Heart left ventricle (tissue), 16 donors: Measurements from ENCODE around the gene GCLM. TPM values are rescaled to one million over a fixed set of nuclear protein-coding genes. Genes with fewer than 3 reads are reported as not detected.
"Not testable (repeated sequence)": the region's sequence is repeated elsewhere in the genome, so short reads cannot be mapped to it uniquely, and the experiment has no call there.

ENCODE experiments used
- ATAC-seq, 4 donors: fragments of 200-7000 bp; cut with Tn5 transposase; one replicate each; pipeline ENCODE4 v1.9.1; 2020 to 2022; ENCODE audit warnings: moderate library complexity in 4 of 4, mild to moderate bottlenecking in 3 of 4, moderate number of reproducible peaks in 1 of 4
- DNase-seq, 5 donors: peaks; one replicate each; pipeline ENCODE4 v3.0.0-alpha.2; 2020
- H3K27ac ChIP-seq, 12 donors: fragments of 200-600 bp; sonication (generic) in 4 of 12; one replicate each; pipeline versions ENCODE4 v1.5.0 to v1.8.0; 2016 to 2022; ENCODE audit warnings: mild to moderate bottlenecking in 2 of 12
- H3K27me3 ChIP-seq, 9 donors: fragments of 200-600 bp; sonication (generic) in 2 of 9; one replicate each; pipeline versions ENCODE4 v1.5.1 to v1.8.0; 2016 to 2022; ENCODE audit warnings: mild to moderate bottlenecking in 3 of 9
- H3K36me3 ChIP-seq, 9 donors: fragments of 200-600 bp; sonication (generic) in 2 of 9; one replicate each; pipeline versions ENCODE4 v1.5.0 to v1.8.0; 2018 to 2022; ENCODE audit warnings: mild to moderate bottlenecking in 2 of 9
- H3K4me1 ChIP-seq, 12 donors: fragments of 200-600 bp; sonication (generic) in 4 of 12; one replicate each; pipeline versions ENCODE4 v1.5.0 to v1.8.0; 2016 to 2022; ENCODE audit warnings: mild to moderate bottlenecking in 3 of 12
- H3K4me3 ChIP-seq, 12 donors: fragments of 200-600 bp; sonication (generic) in 4 of 12; one replicate each; pipeline versions ENCODE4 v1.5.0 to v1.8.0; 2017 to 2022; ENCODE audit warnings: mild to moderate bottlenecking in 9 of 12, moderate library complexity in 4 of 12
- H3K9me3 ChIP-seq, 12 donors: fragments of 200-600 bp; sonication (generic) in 4 of 12; one replicate each; pipeline versions ENCODE4 v1.5.0 to v1.8.0; 2016 to 2022; ENCODE audit warnings: mild to moderate bottlenecking in 1 of 12
- CTCF ChIP-seq, 12 donors: fragments of 200-600 bp; sonication (generic) in 4 of 12; IDR thresholded peaks; one replicate each; pipeline versions ENCODE4 v1.5.0 to v1.8.0; 2018 to 2022; ENCODE audit warnings: antibody characterized with exemption in 12 of 12, mild to moderate bottlenecking in 5 of 12
- POLR2A ChIP-seq, 2 donors: fragments of 450-650 bp; IDR thresholded peaks; one replicate each; pipeline ENCODE4 v1.6.1; 2017; ENCODE audit warnings: antibody characterized with exemption in 2 of 2, mild to moderate bottlenecking in 2 of 2, moderate library complexity in 2 of 2
- WGBS, 4 donors: extraction: QIAGEN DNeasy Blood & Tissue Kit in 2 of 4; methylation state at CpG; one replicate each; pipeline versions ENCODE4 v1.1.5 to v1.1.7; 2013 to 2018; 5-methylcytosine and 5-hydroxymethylcytosine counted together
- intact Hi-C, 10 donors: fragments of 100-400 bp; cut with DNase I; formaldehyde crosslinking; loops; one replicate each; pipeline versions ENCODE4 v1.11.1 to v1.14.2; 2022
- polyA plus RNA-seq, 2 donors: library from polyadenylated mRNA; stranded (reverse); fragments of 200-250 nt; gene quantifications; one replicate each; pipeline ENCODE4 v1.2.3, GENCODE V29; 2013
- total RNA-seq, 9 donors: library from RNA; depleted of rRNA in 2 of 9; stranded (reverse); fragments of >200 nt in 2 of 9; fragmentation: NEBNext Ultra II Directional in 3 of 9; extraction: Animal tissue kit (Norgen Biotek cat#: 25700) in 3 of 9; gene quantifications; one replicate each; pipeline versions ENCODE4 v1.1.0 to v1.2.4, GENCODE V29; 2016 to 2023
- donor health status: ischemic (EF 13 %, LVEDD 7.1; RV severe dilation, severe dysfunction).
- donor health status: healthy with polysubstance abuse.
- donor health status: DM: no; HTN: yes; CAD: no.
- donor health status: DM: no; HTN: no; CAD: no.
- donor health status: ischemic (EF 25% LVEDD 6.9; RV normal size, moderate dysfunction).
- donor health status: ischemic (EF 25% LVEDD 5.7; RV mildly dilated, moderate dysfunction).
- donor health status: healthy.
- donor health status: DM: yes; HTN: yes; CAD: no.
- donor health status: ischemic (EF 35%, LVEDD 5.7; RV mildly dilated, moderate dysfunction).
- donor health status: nonischemic (EF 11% LVEDD 7.7; RV severe dilation, severe dysfunction).
- donor health status: DM: yes; HTN: yes; CAD: no.
- donor health status: PGD.
- donor health status: ischemic (EF 29% LVEDD 5.4; RV normal size, mild dysfunction).
- donor health status: nonischemic (EF 23%, LVEDD 6.1; RV moderate dilation, normal function).

The GCLM gene
- total and polyA plus RNA-seq, 11 donors, result 1.8 to 21.9 (median 10.7) TPM

- TF ChIP-seq POLR2A (IDR thresholded peaks at IDR 0.05) (no peak), CTCF (IDR thresholded peaks at IDR 0.05) (no peak)
- no peak overlapping the region for H3K27ac ChIP-seq
- no peak overlapping the region for H3K4me3 ChIP-seq
- intact Hi-C loops, result no loop called here
- WGBS, 4 donors, result 45 to 76% (median 57%) methylated on average over 1 of the region's 1 CpG
- DNase-seq (no peak), ATAC-seq (no peak)
- no peaks in the 10 kb centered on the region for H3K27me3 ChIP-seq
- H3K36me3 ChIP-seq, result no peaks in the 10 kb centered on the region
- no peaks in the 10 kb centered on the region for H3K4me1 ChIP-seq
- H3K9me3 ChIP-seq, result peaks cover 0 to 51% (median 14%) of the 10 kb centered on the region in 12 donors
These were observed 46.5 kb upstream of the GCLM start for GRCh38 chr1:93955765-93956164.

GRCh38 chr1:93947002-93947686, 37.9 kb upstream of the GCLM start:
- not testable (repeated sequence) for ATAC-seq

GRCh38 chr1:93938461-93939145, 29.4 kb upstream of the GCLM start:
- Histone ChIP-seq H3K4me1 (no peaks in the 10 kb centered on the region), H3K27ac (no peak overlapping the region), H3K4me3 (no peak overlapping the region), H3K9me3 (peaks cover 0 to 10% (median 3%) of the 10 kb centered on the region in 12 donors), H3K36me3 (no peaks in the 10 kb centered on the region), H3K27me3 (no peaks in the 10 kb centered on the region)
- DNase-seq (no peak), ATAC-seq (no peak)
- TF ChIP-seq CTCF (IDR thresholded peaks at IDR 0.05) (no peak), POLR2A (IDR thresholded peaks at IDR 0.05) (no peak)
- WGBS, 4 donors, result 62 to 81% (median 76%) methylated on average over 1 of the region's 1 CpG
- intact Hi-C loops, result no loop called here

More at GRCh38 chr1:93947002-93947686, 37.9 kb upstream of the GCLM start:
- H3K36me3 ChIP-seq, H3K4me1 ChIP-seq, H3K4me3 ChIP-seq, H3K27ac ChIP-seq, DNase-seq, H3K27me3 ChIP-seq, intact Hi-C loops: not testable (repeated sequence)
- 74 to 85% (median 77%) methylated on average over 2 of the region's 2 CpGs for whole genome bisulfite sequencing, 4 donors
- peaks cover 0 to 15% (median 0%) of the 10 kb centered on the region in 12 donors for H3K9me3 ChIP-seq

GRCh38 chr1:93937997-93938396, 28.8 kb upstream of the GCLM start:
- Histone ChIP-seq H3K4me3 (no peak overlapping the region), H3K27ac (no peak overlapping the region), H3K36me3 (no peaks in the 10 kb centered on the region), H3K9me3 (peaks cover 0 to 10% (median 3%) of the 10 kb centered on the region in 12 donors), H3K4me1 (no peaks in the 10 kb centered on the region), H3K27me3 (no peaks in the 10 kb centered on the region)
- DNase-seq, result no peak
- TF ChIP-seq POLR2A (IDR thresholded peaks at IDR 0.05) (no peak), CTCF (IDR thresholded peaks at IDR 0.05) (no peak)
- intact Hi-C loops, result no loop called here
- ATAC-seq, result no peak
- 73 to 78% (median 77%) methylated on average over 1 of the region's 1 CpG for WGBS, 4 donors
